ENCODE results near the gene MT1E.

DNA sequence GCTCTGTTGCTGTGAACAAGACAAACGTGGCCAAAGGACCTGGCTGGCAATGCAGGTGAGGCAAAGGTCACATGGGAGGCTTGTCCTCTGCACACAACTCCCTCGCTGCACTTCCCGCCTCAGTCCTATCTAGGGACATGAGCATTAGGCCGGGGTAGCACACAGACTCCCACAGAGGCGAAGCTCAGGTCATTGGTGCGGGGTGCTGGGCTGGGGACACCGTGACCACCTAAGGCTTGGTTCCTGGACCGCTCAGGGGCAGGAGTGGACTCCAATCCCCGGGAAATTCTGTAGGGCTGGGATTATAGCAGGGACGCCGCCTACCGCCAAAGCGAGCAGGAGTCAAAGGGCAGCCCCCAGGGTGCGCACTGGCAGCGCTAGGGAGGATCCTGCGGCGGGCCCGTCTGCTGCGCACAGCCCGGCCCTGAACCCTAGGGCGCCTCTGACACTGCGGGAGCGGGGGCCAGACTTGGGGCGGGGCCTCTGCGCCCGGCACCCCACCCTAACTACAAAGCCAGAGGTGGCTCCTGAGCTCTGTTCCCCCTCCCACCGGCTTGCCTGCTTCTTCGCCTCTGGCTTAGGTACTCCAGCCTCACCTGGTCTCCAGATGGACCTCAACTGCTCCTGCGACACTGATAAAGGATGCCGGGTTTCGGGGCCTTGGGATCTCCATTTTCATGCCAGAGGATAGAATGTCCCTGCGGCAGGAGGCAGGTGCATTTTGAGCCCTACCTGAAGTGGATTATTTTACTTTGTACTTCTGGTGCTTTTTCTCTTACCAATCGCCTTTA is 22.3 kb downstream of the MT1E start:
- TF ChIP-seq, protein P1, sequence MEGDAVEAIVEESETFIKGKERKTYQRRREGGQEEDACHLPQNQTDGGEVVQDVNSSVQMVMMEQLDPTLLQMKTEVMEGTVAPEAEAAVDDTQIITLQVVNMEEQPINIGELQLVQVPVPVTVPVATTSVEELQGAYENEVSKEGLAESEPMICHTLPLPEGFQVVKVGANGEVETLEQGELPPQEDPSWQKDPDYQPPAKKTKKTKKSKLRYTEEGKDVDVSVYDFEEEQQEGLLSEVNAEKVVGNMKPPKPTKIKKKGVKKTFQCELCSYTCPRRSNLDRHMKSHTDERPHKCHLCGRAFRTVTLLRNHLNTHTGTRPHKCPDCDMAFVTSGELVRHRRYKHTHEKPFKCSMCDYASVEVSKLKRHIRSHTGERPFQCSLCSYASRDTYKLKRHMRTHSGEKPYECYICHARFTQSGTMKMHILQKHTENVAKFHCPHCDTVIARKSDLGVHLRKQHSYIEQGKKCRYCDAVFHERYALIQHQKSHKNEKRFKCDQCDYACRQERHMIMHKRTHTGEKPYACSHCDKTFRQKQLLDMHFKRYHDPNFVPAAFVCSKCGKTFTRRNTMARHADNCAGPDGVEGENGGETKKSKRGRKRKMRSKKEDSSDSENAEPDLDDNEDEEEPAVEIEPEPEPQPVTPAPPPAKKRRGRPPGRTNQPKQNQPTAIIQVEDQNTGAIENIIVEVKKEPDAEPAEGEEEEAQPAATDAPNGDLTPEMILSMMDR (conservative IDR thresholded peaks at IDR 0.05; ENCODE audit: low read depth, low read length) = no peak
- TF ChIP-seq EZH2 (IDR thresholded peaks at IDR 0.05; ENCODE audit: borderline replicate concordance, low read depth, low read length, poor library complexity, severe bottlenecking) = no peak
